Stimulated activated CD4-positive, alpha-beta T cell treated with anti-CD3 and anti-CD28 coated beads, TNF-alpha, amount 100 ng/mL, for 4 hours (primary cell): ENCODE measurements around the gene SLC48A1.
A peak's percentile ranks its signal among the peaks of the same experiment; 100 is the strongest.
"Not testable (repeated sequence)": the region's sequence is repeated elsewhere in the genome, so short reads cannot be mapped to it uniquely, and the experiment has no call there.

ENCODE experiments used
- DNase-seq, 3 experiments: peaks; one replicate each; pipeline ENCODE4 v3.0.0-alpha.2; 2020; ENCODE audit warnings: low read depth in 3 of 3

Gene SLC48A1

GRCh38 chr12:47791351-47791746 is 18.3 kb downstream of the SLC48A1 start:
- no peak for DNase-seq

GRCh38 chr12:47791874-47792273 is 18.8 kb downstream of the SLC48A1 start:
- no peak for DNase-seq

DNA sequence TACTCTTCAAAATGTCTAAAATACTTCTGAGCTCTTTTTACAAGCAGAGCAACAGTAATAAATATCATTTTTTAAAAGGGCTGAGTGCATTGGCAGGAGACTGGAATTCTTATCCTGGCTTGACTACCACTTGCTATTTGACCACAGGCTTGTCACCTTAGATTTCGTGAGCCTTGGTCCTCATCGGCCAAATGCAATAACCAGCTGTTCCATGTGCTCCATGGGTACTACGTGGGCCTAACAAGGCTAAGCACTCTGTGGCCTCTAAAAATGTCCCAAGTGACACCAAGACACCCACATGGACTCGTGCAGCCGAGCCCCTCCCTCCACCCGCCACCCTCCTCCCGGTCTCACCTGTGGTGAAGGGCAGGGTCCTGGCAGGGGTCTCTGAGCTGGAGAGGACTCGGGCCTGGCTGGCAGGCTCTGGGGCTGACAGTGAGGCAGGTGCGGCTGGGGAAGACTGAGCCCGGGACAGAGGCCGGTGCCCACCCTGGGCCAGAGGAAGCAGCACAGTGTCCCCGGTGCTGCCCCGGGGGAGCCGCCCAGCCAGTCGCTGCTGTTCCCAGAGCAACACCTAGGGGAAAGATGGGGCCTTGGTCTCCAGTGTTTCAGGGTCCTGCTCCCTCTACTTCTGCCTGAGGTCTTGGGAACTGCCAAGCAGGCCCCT is 20.1 kb downstream of the SLC48A1 start:
- DNase-seq, result no peak

GRCh38 chr12:47794679-47795078 is 21.6 kb downstream of the SLC48A1 start:
- DNase-seq, result no peak

DNA sequence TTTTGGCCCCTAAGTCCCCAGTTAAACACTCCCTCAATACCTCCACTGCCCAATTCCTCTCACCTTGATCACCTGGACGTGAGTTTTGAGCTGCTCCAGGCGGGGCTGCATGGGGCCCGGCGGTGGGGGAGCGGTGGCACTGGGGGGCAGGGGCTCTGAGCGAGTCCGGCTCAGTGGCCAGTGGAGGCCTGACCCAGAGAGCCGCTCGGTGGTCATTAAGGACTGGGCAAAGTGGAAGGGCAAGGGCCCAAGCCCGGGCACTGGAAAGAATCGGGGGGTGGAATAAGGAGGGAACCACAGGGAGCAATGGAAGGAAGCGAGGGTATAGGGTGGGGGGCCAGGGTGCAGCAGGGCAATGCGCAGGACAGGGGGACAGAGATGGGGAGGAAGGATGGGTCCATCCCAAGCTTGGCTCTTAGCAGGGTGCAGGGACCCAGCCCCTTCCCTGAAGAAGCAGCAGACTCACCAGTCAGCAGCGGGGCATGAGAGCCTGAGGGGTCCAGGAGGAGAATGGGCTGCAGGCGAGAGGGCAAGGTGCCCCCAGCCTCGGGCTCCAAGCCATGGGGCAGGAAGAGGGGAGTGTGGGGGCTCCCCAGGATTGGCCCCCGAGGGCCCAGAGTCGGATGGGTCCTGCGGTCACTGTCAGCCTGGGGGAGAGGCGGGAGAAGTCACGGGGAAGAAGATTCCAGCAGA is 22.2 kb downstream of the SLC48A1 start:
- no peak for DNase-seq

DNA sequence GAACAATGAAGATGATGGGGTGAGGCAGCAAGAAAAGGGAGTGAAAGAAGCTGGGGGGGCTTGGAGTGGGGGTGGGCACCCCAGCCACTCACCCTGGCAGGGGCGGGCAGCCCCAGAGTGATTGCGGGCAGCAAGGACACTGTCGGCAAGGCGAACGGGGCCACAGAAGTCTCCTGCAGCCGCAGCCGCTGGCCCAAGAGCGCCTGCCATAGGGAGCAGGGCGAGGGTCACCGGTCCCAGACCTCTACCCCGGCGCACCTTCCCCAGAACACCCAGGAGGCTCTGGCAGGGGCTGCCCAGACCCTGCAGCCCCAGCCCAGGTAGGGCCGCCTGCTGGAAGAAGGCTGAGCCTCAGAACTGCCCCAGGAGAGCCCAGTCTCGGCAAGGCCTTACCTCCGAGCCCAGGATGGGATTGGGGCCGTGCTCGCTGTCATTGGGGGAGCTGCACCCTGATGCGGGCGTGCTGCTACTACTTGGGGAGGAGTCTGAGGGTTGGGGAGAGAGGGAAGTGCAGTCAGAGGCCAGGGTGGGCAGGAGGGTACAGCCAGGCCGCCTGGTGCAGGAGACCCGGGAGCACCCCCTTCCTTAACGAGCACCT is 22.9 kb downstream of the SLC48A1 start:
- no peak for DNase-seq

- no peak for DNase-seq
Measured at GRCh38 chr12:47797441-47797840, 24.4 kb downstream of the SLC48A1 start.

DNA sequence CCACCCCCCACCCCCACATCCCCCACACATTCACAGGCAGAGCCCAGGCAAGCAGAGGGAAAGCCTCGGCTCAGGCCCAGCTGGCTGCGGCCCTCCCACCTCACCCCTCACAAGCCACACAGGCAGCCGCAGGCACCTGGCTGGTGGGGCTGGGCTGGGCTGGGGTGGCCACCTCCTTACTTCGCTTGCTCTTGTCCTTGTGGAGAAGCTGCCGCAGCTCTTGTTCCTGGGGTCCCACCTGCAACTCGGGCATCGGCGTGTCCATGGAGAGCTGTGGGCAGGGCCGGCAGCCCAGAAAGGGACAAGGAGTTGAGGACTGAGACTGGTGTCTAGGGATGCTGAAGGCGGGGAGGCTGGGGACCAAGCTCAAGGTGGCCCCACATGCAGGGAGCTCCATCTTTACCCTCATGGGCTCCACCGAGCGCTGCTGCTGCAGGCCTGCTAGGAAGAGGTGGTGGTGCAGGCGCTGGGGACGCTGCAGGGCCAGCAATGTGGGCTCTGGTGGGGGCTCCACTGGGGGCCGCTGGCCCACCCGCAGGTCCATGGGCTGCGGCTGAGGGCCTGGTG is 25.4 kb downstream of the SLC48A1 start:
- DNase-seq, result no peak

- no peak for DNase-seq
Measured at GRCh38 chr12:47799357-47799955, 26.4 kb downstream of the SLC48A1 start.

GRCh38 chr12:47800582-47800981 is 27.5 kb downstream of the SLC48A1 start:
- no peak for DNase-seq

DNA sequence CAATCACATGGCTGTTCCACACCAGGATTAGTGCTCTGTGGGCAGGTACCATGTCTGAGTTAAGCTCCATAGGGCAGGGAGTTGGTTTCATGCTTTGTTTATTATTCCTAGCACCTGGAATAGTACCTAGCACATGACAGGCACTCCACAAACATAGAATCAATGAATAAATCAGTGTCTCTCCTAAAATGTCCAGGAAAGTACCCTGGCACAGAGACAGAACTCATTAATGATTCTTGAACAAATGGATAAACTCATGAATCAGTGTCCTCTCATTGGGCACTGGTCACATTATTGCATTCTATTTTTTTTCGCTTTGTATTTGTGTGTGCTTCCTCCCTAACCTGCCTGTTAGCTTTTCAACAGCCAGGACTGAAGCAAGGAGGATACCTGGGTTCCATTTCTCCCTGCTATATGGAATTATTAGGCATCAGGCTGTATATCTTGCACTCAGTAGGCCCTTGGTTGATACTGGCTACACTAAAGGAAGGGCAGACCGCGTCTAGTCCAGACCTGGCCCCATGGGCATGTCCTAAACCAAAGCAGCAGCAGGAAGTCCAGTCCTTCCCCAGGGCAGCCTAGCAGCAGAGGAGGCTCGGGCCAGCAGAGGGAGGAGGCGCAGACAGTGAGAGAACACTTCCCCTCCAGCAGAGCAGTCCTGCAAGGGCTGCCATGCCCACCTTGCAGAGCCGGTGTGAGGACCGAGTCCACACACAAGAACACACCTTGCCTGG is 28.3 kb downstream of the SLC48A1 start:
- DNase-seq, result no peak

- DNase-seq, result no peak
Measured at GRCh38 chr12:47801904-47802246, 28.8 kb downstream of the SLC48A1 start.

- DNase-seq, result no peak
Measured at GRCh38 chr12:47802312-47802711, 29.3 kb downstream of the SLC48A1 start.

DNA sequence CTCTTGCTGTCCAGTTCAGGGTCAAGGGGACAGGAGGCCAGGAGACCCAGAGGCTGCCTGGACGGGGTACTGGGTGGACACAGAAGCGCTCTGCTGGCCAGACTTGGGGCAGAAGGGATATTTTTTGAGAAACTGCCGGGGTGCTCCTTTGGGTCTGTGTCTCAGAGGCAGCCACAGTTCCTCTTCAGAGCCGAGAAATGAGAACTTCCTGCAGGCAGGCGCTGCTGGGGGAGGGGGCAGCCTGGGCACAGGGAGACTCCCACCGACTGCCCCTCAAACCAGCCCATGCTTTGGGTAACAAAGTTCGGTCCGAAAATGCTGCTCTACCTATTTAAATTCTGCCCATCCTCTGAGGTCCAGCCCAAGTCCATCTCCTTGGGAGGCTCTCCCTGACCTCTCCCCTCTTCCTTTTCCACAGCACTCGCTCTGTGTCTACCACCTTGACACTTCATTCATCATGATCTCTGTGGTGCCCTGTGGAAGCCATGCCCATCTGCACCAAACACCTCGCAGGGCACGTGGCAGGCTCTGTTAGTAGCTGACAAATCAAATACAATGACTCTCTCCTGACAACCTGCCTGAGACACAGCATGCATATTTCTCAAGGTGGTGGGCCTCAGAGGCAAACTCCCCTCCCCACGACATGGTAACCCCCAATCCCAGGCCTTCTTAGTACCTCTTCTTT is 30.3 kb downstream of the SLC48A1 start:
- DNase-seq, result no peak

DNA sequence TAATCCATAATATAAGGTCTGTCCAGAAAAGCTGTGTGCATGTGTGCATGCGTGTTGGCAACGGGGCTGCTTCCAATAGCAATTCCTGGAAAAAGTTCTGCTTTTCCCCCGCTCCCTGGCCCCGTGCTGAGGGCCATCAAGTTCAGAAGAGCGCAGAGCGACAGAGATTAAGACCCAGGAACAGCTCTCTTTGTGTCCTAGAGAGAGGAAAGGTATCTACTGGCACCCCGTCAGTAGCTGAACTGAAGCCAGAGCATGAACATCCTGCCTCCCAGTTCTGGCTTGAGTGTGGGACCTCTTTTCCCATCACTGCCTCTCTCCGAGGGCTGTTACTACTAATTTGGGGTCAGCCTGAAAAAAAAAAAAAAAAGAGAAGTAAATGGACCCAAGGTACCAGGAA is 31.1 kb downstream of the SLC48A1 start:
- no peak for DNase-seq

GRCh38 chr12:47805417-47805816 is 32.4 kb downstream of the SLC48A1 start:
- no peak for DNase-seq

DNA sequence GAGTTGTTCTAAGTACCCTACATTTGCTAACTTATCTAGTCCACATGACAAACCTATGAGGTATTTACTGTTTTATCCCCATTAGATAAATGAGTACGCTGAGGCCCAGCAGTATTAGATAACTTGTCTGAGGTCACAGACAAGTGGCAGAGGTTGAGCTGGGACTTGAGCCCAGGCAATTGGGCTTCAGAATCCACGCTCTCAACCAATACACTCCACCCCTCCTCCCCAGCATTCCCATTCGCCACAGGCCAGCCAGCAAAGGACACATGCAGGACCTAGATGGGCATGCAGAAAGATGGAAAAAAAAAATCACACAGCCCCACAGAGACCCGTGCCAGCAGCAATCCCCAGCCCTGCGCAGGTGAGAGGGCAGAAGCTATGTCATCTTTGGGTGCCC is 34.3 kb downstream of the SLC48A1 start:
- DNase-seq, result no peak

DNA sequence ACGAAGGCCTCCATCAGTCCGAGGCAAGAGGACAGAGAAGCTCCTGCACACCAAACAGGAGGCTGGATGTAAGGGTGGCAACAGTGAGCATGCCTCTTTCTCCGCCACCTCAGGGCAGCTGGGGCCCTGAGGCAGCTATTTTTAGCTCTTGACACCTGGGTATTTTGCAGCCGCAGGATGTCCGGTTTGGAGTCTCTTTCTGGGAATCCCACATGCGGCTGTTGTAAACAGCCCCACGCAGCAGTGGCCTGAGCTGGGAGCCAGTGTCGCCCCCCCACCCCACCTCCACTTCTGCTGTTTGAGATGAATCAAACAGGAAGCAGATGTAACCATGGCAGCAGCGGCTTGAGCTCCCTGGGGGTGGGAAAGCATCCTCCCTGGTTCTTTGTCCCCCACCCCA is 35.0 kb downstream of the SLC48A1 start:
- DNase-seq, result peak in 2 of 3 experiments; percentile 51 to 70

DNA sequence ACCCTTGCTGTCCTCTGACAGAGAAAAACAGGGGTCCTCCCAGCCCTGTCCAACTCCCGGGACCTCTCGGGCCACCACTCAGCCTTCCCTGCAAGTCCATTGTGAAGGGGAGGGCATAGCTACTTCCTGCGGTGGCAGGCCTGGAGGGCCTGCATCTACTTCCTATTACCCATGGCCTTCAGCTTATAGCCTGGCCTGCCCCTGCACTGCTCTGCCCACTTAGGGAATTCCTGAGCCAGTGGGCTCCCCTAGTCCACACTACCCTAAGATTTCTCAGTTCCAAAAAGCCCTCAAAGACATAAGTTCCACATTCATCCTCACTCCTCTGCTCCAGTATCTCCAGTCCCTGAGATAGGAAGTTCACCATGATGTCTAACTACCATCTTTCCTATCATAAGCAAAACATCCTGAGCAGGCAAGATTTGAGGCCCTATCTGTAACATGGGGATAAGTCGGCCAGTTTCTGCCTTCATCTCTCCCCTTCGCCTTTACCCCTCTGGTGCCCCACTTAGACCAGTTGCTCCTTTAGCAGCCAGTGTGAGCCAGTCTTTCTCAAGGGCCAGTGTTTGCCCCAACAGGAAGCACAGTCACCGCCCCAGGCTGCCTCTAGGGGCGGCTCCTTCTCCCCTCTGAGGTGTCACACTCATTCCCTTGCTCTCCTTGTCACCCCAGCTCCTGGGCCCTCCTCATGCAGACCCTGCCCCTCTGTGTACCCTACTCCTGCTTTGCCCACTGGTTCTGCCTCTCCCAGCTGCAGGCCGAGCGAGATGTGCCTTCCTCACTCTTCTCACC is 35.7 kb downstream of the SLC48A1 start:
- no peak for DNase-seq

DNA sequence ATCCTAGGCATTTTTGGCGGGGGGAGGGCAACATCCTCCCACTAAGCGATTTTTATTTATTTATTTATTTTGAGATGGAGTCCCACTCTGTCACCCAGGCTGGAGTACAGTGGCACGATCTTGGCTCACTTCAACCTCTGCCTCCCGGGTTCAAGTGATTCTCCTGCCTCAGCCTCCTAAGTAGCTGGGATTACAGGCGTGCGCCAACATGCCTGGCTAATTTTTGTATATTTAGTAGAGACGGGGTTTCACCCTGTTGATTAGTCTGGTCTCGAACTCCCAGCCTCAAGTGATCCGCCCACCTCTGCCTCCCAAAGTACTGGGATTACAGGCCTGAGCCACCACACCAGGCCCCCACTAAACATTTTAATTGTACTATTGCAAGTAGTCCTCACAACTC is 36.5 kb downstream of the SLC48A1 start:
- not testable (repeated sequence) for DNase-seq

DNA sequence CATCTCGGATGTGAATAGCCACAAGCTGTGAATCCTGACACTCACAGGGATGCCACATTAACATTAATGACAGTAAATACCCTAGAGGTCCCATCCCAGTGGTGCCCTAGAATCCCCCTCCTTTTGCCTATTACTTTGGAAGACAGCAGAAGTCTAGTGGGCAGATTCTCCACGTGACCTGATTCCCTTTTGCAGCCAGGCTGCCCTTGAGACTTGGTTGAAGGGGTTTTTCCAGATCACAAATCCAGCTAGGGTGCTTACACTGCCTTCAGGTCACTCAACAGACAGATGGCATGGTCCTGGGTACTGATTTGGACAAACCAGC is 38.0 kb downstream of the SLC48A1 start:
- no peak for DNase-seq
